HFFc6 (cell line): ENCODE results near the gene PCCA. TPM values are rescaled to one million over a fixed set of nuclear protein-coding genes. Genes with fewer than 3 reads are reported as not detected.
"Not testable (repeated sequence)": the region's sequence is repeated elsewhere in the genome, so short reads cannot be mapped to it uniquely, and the experiment has no call there.

ENCODE experiments used
- DNase-seq: peaks from one replicate; pipeline ENCODE4 v3.0.0-alpha.2; 2018
- H3K27ac Mint-ChIP-seq: 2 replicates; pipeline ENCODE4 v1.8.0; 2020; ENCODE audit warnings: mild to moderate bottlenecking, mixed read lengths
- H3K27me3 Mint-ChIP-seq: 2 replicates; pipeline ENCODE4 v1.8.0; 2021; ENCODE audit warnings: mild to moderate bottlenecking, moderate library complexity, mixed read lengths; ENCODE audit not compliant: insufficient read depth
- H3K36me3 Mint-ChIP-seq: 2 replicates; pipeline ENCODE4 v1.8.0; 2021; ENCODE audit warnings: low read depth, mixed read lengths
- H3K4me1 Mint-ChIP-seq: 2 replicates; pipeline ENCODE4 v1.8.0; 2020; ENCODE audit warnings: low read depth, mixed read lengths
- H3K4me3 Mint-ChIP-seq: 2 replicates; pipeline ENCODE4 v1.8.0; 2020; ENCODE audit warnings: mild to moderate bottlenecking, moderate library complexity, mixed read lengths
- H3K9me3 Mint-ChIP-seq: 2 replicates; pipeline ENCODE4 v1.8.0; 2020; ENCODE audit warnings: mild to moderate bottlenecking, mixed read lengths
- CTCF ChIP-seq: fragments of 200-600 bp; sonication (generic); IDR thresholded peaks from 2 replicates; pipeline ENCODE4 v1.5.0; 2021; ENCODE audit warnings: antibody characterized with exemption, mild to moderate bottlenecking
- total RNA-seq, 6 experiments: library from RNA; stranded (reverse); fragmentation: NEBNext Ultra II Directional; extraction: Animal tissue kit (Norgen Biotek cat#: 25700); gene quantifications; 2 replicates in 1 of 6; 3 replicates in 5 of 6; pipeline ENCODE4 v1.2.3, GENCODE V29; 2021

Gene PCCA
- total RNA-seq, 6 experiments from 2014 or later = 12.9 to 16.9 (median 14.7) TPM

GRCh38 chr13:100521851-100522617, 433.1 kb downstream of the PCCA start:
- Mint-ChIP-seq H3K27ac (no peak overlapping the region), H3K9me3 (no peaks in the 10 kb centered on the region)

GRCh38 chr13:100522618-100523309, 433.9 kb downstream of the PCCA start:
- Mint-ChIP-seq H3K4me3 (no peak overlapping the region), H3K27me3 (no peaks in the 10 kb centered on the region), H3K27ac (no peak overlapping the region), H3K36me3 (no peaks in the 10 kb centered on the region), H3K4me1 (no peaks in the 10 kb centered on the region), H3K9me3 (no peaks in the 10 kb centered on the region)
- DNase-seq = no peak
- no peak for TF ChIP-seq CTCF

More at GRCh38 chr13:100521851-100522617, 433.1 kb downstream of the PCCA start:
- no peaks in the 10 kb centered on the region for H3K27me3 Mint-ChIP-seq
- H3K4me1 Mint-ChIP-seq = no peaks in the 10 kb centered on the region
- H3K4me3 Mint-ChIP-seq = no peak overlapping the region
- no peak for DNase-seq
- no peaks in the 10 kb centered on the region for H3K36me3 Mint-ChIP-seq
- TF ChIP-seq CTCF = no peak

GRCh38 chr13:100523411-100523810, 434.5 kb downstream of the PCCA start:
- TF ChIP-seq CTCF = no peak
- Mint-ChIP-seq H3K27me3 (no peaks in the 10 kb centered on the region), H3K4me1 (no peaks in the 10 kb centered on the region), H3K27ac (no peak overlapping the region), H3K36me3 (no peaks in the 10 kb centered on the region), H3K9me3 (no peaks in the 10 kb centered on the region), H3K4me3 (no peak overlapping the region)
- no peak for DNase-seq

GRCh38 chr13:100523981-100524386, 435.1 kb downstream of the PCCA start:
- Mint-ChIP-seq H3K27ac (no peak overlapping the region), H3K27me3 (no peaks in the 10 kb centered on the region), H3K9me3 (no peaks in the 10 kb centered on the region), H3K36me3 (0 out of 2 replicates have a peak, but pooled peaks cover under 1% of the 10 kb centered on the region), H3K4me1 (no peaks in the 10 kb centered on the region), H3K4me3 (no peak overlapping the region)
- TF ChIP-seq CTCF = no peak
- no peak for DNase-seq

- H3K9me3 Mint-ChIP-seq, H3K27ac Mint-ChIP-seq, H3K36me3 Mint-ChIP-seq, H3K4me3 Mint-ChIP-seq, DNase-seq, H3K27me3 Mint-ChIP-seq, H3K4me1 Mint-ChIP-seq: not testable (repeated sequence)
Measured at GRCh38 chr13:100524688-100525087, 435.8 kb downstream of the PCCA start.
